Epithelial cell of esophagus (primary cell): Measurements from ENCODE around the gene TAF4B.

Experiments used
- DNase-seq: peaks from one replicate; pipeline ENCODE4 v3.0.0; 2010; ENCODE audit warnings: low read depth
- H3K4me3 ChIP-seq: 2 replicates; pipeline ENCODE4 v1.5.1; 2011; ENCODE audit warnings: mild to moderate bottlenecking, low read length, control low read depth
- CTCF ChIP-seq: IDR thresholded peaks from 2 replicates; pipeline ENCODE4 v1.5.1; 2011; ENCODE audit warnings: low read depth, mild to moderate bottlenecking, low read length, control low read depth, inconsistent platforms; ENCODE audit not compliant: insufficient read depth; ENCODE audit errors: missing control alignments

TAF4B gene

GRCh38 chr18:26415631-26416030 is 189.4 kb downstream of the TAF4B start:
- no peak for TF ChIP-seq CTCF
- H3K4me3 ChIP-seq, result no peak overlapping the region
- DNase-seq, result no peak

GRCh38 chr18:26416652-26417150 is 190.5 kb downstream of the TAF4B start:
- no peak for TF ChIP-seq CTCF
- no peak overlapping the region for H3K4me3 ChIP-seq
- no peak for DNase-seq

- no peak overlapping the region for H3K4me3 ChIP-seq
- no peak for DNase-seq
- TF ChIP-seq CTCF, result no peak
Measured at GRCh38 chr18:26417190-26417589, 190.9 kb downstream of the TAF4B start.

GRCh38 chr18:26418225-26418624 is 192.0 kb downstream of the TAF4B start:
- DNase-seq, result no peak
- H3K4me3 ChIP-seq, result no peak overlapping the region
- no peak for TF ChIP-seq CTCF

GRCh38 chr18:26419746-26420145 is 193.5 kb downstream of the TAF4B start:
- H3K4me3 ChIP-seq, result no peak overlapping the region
- TF ChIP-seq CTCF, result no peak
- DNase-seq, result no peak

- no peak for DNase-seq
- H3K4me3 ChIP-seq, result no peak overlapping the region
- no peak for TF ChIP-seq CTCF
Measured at GRCh38 chr18:26421503-26421902, 195.3 kb downstream of the TAF4B start.

GRCh38 chr18:26421931-26422330 is 195.7 kb downstream of the TAF4B start:
- no peak for TF ChIP-seq CTCF
- no peak overlapping the region for H3K4me3 ChIP-seq
- DNase-seq, result no peak
